ENCODE data around the gene BRD2. TPM values are rescaled to one million over a fixed set of nuclear protein-coding genes. Genes with fewer than 3 reads are reported as not detected.

BRD2 gene
- total RNA-seq, 1 donor from 2014 or later, result 63.4 TPM

DNA sequence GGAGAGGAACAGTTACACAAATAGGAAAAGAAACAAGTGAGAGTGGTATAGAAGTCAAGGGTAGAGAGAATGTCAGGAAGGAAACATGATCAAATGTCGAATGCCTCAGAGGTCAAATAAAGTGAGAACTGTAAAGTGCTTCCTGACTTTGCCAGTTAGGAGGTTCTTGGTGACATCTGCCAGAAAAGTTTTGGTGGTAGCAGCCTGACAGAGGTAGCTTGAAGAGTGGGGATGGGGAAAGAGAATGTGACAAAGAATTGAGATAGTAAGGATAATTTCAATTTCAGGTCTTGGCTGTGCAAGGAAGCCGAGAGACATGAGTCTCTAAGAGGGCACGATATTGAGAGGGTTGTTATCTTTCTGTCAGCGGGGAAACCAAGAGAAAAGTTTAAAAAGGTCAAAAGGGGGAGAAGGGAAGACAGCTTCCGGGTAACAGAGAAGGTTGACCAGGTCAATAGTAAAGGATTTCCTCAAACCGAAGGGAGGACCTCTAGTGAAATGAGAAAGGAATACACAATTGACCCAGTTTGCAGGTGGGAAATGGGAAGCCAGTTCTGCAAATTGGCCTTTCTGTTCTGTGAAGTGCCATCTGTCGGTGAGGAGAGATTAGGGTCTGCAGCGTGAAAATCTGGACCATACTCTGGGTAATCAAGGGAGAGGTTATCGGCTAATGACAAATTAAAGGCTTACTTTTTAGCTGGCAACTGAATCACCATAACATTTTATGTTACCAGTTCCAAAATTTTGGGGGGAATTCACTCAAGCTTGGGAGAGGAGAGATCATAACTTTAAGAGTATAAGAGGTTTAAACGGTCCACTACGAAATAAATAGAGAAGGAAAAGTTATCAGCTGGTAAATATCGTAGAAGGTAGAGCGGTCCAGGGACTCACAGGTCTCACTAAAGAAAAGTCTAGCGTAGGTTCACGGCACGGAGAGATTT is 973 bp upstream of the BRD2 start:
- Histone ChIP-seq H3K27ac (replicated peaks) (peak overlapping the region; percentile 100), H3K27me3 (ENCODE audit: low read depth) (no peaks in the 10 kb centered on the region), H3K9me3 (replicated peaks) (no peaks in the 10 kb centered on the region), H3K4me1 (peaks cover 50% of the 10 kb centered on the region), H3K36me3 (peaks cover 4% of the 10 kb centered on the region), H3K4me3 (peak overlapping the region; percentile 100)
- DNase-seq, result no peak
- intact Hi-C loops (cut with micrococcal nuclease), result no loop called here
- TF ChIP-seq, protein P1, sequence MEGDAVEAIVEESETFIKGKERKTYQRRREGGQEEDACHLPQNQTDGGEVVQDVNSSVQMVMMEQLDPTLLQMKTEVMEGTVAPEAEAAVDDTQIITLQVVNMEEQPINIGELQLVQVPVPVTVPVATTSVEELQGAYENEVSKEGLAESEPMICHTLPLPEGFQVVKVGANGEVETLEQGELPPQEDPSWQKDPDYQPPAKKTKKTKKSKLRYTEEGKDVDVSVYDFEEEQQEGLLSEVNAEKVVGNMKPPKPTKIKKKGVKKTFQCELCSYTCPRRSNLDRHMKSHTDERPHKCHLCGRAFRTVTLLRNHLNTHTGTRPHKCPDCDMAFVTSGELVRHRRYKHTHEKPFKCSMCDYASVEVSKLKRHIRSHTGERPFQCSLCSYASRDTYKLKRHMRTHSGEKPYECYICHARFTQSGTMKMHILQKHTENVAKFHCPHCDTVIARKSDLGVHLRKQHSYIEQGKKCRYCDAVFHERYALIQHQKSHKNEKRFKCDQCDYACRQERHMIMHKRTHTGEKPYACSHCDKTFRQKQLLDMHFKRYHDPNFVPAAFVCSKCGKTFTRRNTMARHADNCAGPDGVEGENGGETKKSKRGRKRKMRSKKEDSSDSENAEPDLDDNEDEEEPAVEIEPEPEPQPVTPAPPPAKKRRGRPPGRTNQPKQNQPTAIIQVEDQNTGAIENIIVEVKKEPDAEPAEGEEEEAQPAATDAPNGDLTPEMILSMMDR (IDR thresholded peaks at IDR 0.05; ENCODE audit: borderline replicate concordance), result peak; percentile 60

DNA sequence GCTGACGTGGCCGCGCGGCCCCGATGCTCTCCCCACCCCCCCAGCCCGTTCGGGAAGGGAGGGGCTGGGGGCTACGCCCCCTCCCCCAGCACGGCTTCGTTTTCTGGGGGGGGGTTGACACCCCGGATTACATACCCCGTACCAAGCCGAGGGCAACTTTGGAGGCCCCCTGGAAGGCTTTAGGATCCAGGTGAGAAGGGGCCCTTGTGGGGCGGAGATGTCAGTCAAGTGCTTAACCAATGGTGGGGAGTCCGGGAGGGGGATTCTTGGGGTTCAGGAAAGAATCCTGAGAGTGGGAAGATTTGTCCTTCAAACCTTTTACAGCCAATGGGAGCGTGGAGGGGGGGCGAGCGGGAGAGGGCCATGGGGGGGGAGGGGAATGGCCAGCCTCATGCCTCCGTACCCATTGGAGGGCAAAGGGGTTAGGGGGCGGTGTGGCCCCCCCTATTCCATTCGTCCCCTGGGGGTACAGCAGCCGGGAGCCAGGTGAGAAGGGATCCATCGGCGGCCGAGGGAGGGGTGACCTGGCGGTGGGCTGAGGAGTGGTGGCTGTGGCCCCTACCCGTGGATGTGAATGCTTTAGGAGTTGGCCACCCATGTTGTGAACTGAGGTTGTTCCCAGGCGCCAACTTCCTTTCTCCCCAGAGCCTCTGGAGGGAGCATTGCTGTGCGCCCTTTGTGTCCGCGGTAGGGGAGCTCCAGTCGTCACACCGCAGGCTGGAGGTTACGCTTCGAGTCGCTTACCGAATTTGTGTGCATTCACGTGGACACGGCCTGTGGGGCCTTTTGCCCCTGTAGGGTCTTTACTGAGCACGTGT is 682 bp downstream of the BRD2 start:
- no peaks in the 10 kb centered on the region for H3K27me3 ChIP-seq (ENCODE audit: low read depth)
- peak overlapping the region; percentile 100 for H3K27ac ChIP-seq (replicated peaks)
- H3K4me1 ChIP-seq, result peaks cover 64% of the 10 kb centered on the region
- TF ChIP-seq, protein P1 (IDR thresholded peaks at IDR 0.05; ENCODE audit: borderline replicate concordance), result no peak
- peak; percentile 70 for DNase-seq
- peaks cover 20% of the 10 kb centered on the region for H3K36me3 ChIP-seq
- intact Hi-C loops (cut with micrococcal nuclease), result no loop called here
- H3K9me3 ChIP-seq (replicated peaks), result no peaks in the 10 kb centered on the region
- H3K4me3 ChIP-seq, result peak overlapping the region; percentile 100

DNA sequence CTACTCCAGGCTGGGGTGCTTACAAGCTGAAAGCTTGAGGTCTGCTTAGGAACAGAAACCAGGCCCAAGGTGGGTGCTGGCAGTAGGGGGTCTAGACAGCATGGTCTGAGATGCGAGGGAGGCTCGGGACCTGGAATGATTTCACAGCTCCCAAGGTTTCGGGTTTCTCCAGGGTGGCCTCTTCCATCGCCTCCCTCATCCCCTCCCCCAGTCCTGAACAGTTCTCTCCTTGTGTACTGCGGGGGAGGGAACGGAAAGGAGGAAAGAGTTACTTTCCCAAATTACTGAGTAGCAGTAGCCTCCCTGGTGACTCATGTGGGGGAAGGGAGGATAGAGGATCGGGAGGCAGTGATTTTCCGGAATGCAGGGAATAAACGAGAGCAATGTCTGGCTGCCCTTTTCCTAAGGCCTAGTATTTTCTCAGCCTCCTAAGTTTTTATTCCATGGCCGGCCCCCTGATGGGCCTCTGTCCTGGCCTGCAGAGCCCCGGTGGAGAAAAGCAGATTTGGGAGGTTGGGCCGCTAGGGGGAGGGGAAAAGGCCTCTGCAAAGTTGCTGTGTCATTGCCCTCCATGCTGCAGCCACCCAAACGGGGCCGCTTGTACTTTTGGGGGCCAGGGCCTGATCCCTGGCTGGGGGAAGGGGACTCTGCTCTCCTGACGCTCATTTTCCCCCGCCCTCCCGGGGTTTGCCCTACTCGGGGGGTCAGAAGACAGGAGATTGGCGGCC is 1.5 kb downstream of the BRD2 start:
- H3K9me3 ChIP-seq (replicated peaks), result no peaks in the 10 kb centered on the region
- H3K27ac ChIP-seq (replicated peaks), result peak overlapping the region; percentile 100
- DNase-seq, result peak; percentile 77
- peaks cover 72% of the 10 kb centered on the region for H3K4me1 ChIP-seq
- TF ChIP-seq, protein P1 (IDR thresholded peaks at IDR 0.05; ENCODE audit: borderline replicate concordance), result peak; percentile 47
- H3K36me3 ChIP-seq, result peaks cover 28% of the 10 kb centered on the region
- intact Hi-C loops (cut with micrococcal nuclease), result no loop called here
- H3K4me3 ChIP-seq, result peak overlapping the region; percentile 100
- no peaks in the 10 kb centered on the region for H3K27me3 ChIP-seq (ENCODE audit: low read depth)

DNA sequence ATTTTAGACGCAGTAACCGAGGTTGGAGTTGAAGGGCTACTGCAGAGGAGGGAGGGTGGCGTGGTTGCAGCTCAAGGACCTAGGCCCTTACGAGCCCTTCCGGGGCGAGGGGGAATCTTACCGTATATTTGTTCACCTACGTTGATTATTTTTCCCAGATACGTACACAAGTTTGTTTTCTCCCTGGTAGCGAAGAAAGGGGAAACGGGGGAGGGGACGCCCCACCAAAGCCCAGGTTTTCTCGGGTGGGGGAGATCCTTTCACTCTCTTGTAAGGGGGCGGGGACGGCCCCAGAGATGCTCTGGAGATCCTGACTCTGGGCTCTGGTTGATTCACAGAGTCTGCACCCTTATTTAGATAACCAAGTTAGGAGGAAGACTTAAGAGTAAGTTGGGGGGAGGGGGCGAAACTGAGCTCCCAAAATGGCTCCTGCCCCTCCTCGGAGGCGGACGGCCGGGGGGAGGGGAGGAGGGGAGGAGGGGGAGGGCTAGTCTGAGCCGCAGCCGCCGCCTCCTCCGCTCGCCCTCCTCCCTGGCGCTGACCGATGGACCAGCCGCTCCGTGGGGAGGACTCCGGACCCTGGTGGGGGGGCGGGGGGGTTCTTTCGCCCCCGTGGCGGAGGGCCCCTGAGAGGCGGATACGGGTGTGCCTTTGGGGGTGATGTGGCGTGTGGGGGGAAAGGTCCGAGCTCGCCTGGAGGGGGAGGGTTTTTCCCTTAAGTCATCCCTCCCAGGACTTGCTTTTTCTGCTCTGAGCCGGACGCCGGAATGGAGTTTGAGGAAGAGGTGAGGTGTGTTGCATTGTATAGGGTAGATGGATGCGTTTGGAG is 2.2 kb downstream of the BRD2 start:
- TF ChIP-seq, protein P1 (IDR thresholded peaks at IDR 0.05; ENCODE audit: borderline replicate concordance), result no peak
- peaks cover 79% of the 10 kb centered on the region for H3K4me1 ChIP-seq
- intact Hi-C loops (cut with micrococcal nuclease), result no loop called here
- H3K27ac ChIP-seq (replicated peaks), result peak overlapping the region; percentile 100
- peak overlapping the region; percentile 100 for H3K4me3 ChIP-seq
- H3K36me3 ChIP-seq, result peaks cover 36% of the 10 kb centered on the region
- DNase-seq, result peak; percentile 92
- H3K27me3 ChIP-seq (ENCODE audit: low read depth), result no peaks in the 10 kb centered on the region
- no peaks in the 10 kb centered on the region for H3K9me3 ChIP-seq (replicated peaks)
